ENCODE measurements around the gene NAIF1. TPM values are rescaled to one million over a fixed set of nuclear protein-coding genes. Genes with fewer than 3 reads are reported as not detected.
A peak's percentile ranks its signal among the peaks of the same experiment; 100 is the strongest.

Gene NAIF1
- total RNA-seq, 1 experiment from 2014 or later = 17.3 TPM

- CTCF ChIA-PET = interaction anchor here (0.6 to 0.7 kb wide), 3 partner anchors 48 to 154 kb away, joined by 3 to 5 read pairs (median 4); no protein-coding TSS in a partner anchor
- Histone ChIP-seq H3K4me2 (peak overlapping the region; percentile 98), H3K27me3 (ENCODE audit: insufficient read depth, low read depth) (no peaks in the 10 kb centered on the region), H3K79me2 (ENCODE audit: low read depth) (peaks cover 48% of the 10 kb centered on the region), H3F3A (ENCODE audit: insufficient read depth, low read depth) (peaks cover 21% of the 10 kb centered on the region), H4K20me1 (ENCODE audit: insufficient read depth) (peaks cover 9% of the 10 kb centered on the region; the same call in 1 of the 2 replicates), H2AFZ (no peak overlapping the region), H3K4me3 (peak overlapping the region; percentile 56; the same call in 1 of the 2 replicates), H3K36me3 (ENCODE audit: low read depth) (no peaks in the 10 kb centered on the region), H3K9me2 (ENCODE audit: insufficient read depth) (no peaks in the 10 kb centered on the region), H3K9me3 (ENCODE audit: insufficient read depth, low read depth) (no peaks in the 10 kb centered on the region), H3K4me1 (replicated peaks; ENCODE audit: insufficient read depth) (peaks cover 26% of the 10 kb centered on the region), H3K27ac (peak overlapping the region; percentile 82)
- no peak for TF ChIP-seq CTCF (conservative IDR thresholded peaks at IDR 0.05)
- intact Hi-C loops (cut with micrococcal nuclease; ENCODE audit: unreplicated experiment) = loop anchor here (2.0 to 5.0 kb wide), 4 partner anchors 21 to 163 kb away; partner anchors contain the start of genes DPM2 and SLC25A25
- POLR2A ChIA-PET (ENCODE audit: unreplicated experiment) = interaction anchor here (0.8 kb wide), 1 partner anchor 14 kb away, joined by 8 read pairs; no protein-coding TSS in a partner anchor
- DNase-seq = no peak
- no TSS peak for BruUV-seq (replicated peaks)
Measured at GRCh38 chr9:128099932-128100491, 32.9 kb upstream of the NAIF1 start.

DNA sequence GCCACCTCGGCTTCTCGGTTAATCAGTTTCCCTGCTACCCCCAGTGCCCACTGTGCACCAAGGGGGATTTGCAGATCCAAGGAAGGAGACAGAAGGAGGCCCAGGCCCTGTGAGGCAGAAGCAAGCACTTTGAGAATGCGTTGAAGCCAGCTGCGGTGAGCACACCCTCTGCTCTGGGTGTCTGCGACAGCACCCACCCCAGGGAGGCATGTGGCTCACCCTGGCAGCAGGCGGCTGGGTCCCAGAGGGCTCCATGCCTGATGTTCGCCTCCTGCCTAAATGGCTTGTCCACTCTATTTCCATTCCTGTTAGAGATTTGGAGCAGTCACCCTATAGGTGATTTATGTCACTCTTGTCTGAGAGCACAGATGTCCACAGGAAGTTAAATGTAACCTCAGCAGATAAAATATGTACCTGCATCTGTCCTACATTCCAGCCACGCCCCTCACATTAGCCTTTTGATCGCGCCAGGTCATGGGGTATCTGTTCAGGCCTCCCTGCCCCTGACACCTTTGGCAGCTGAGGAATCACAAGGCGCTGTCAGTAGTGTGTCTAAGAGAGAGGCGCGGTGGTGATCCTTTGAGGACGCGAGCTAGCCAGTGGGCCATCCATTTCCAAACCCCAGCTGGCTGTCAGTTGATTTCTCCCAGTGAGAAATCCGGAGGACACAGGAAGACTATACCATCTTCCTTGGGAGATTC is 32.3 kb upstream of the NAIF1 start:
- intact Hi-C loops (cut with micrococcal nuclease; ENCODE audit: unreplicated experiment) = loop anchor here (2.0 to 5.0 kb wide), 4 partner anchors 21 to 163 kb away; partner anchors contain the start of genes DPM2 and SLC25A25
- H3K9me3 ChIP-seq (ENCODE audit: insufficient read depth, low read depth) = no peaks in the 10 kb centered on the region
- H3K4me2 ChIP-seq = peak overlapping the region; percentile 98
- peaks cover 9% of the 10 kb centered on the region; the same call in 1 of the 2 replicates for H4K20me1 ChIP-seq (ENCODE audit: insufficient read depth)
- peaks cover 31% of the 10 kb centered on the region for H3K4me1 ChIP-seq (replicated peaks; ENCODE audit: insufficient read depth)
- H3K27me3 ChIP-seq (ENCODE audit: insufficient read depth, low read depth) = no peaks in the 10 kb centered on the region
- H3K79me2 ChIP-seq (ENCODE audit: low read depth) = peaks cover 51% of the 10 kb centered on the region
- H3K36me3 ChIP-seq (ENCODE audit: low read depth) = no peaks in the 10 kb centered on the region
- TF ChIP-seq EZH2 (IDR thresholded peaks at IDR 0.05; ENCODE audit: low read depth) (no peak), CTCF (conservative IDR thresholded peaks at IDR 0.05) (no peak)
- no TSS peak for BruUV-seq (replicated peaks)
- ChIA-PET CTCF (interaction anchor here (0.6 to 0.7 kb wide), 2 partner anchors 64 to 153 kb away, joined by 4 to 5 read pairs; no protein-coding TSS in a partner anchor), POLR2A (ENCODE audit: unreplicated experiment) (interaction anchor here (0.7 kb wide), 1 partner anchor 1114 kb away, joined by 3 read pairs; no protein-coding TSS in a partner anchor)
- H3K4me3 ChIP-seq = peak overlapping the region; percentile 56
- no peak overlapping the region for H2AFZ ChIP-seq
- peak overlapping the region; percentile 82 for H3K27ac ChIP-seq
- peak; percentile 59 to 68 for DNase-seq
- peaks cover 26% of the 10 kb centered on the region for H3F3A ChIP-seq (ENCODE audit: insufficient read depth, low read depth)
- H3K9me2 ChIP-seq (ENCODE audit: insufficient read depth) = no peaks in the 10 kb centered on the region
